ENCODE data around the gene ING3. TPM values are rescaled to one million over a fixed set of nuclear protein-coding genes. Genes with fewer than 3 reads are reported as not detected.

ING3 gene
- total and polyA plus RNA-seq, 2 donors (not counting 3 experiments of a cell fraction or from before 2014, with no cell fraction given) = 8.7 to 19.6 TPM

GRCh38 chr7:120985130-120985758 lies 34.7 kb downstream of the ING3 start:
- Histone ChIP-seq H3K4me2 (ENCODE audit: insufficient read depth, low read length) (no peak overlapping the region), H3K79me2 (ENCODE audit: control insufficient read depth, insufficient read depth, low read length) (no peaks in the 10 kb centered on the region), H3K27me3 (ENCODE audit: control insufficient read depth in 2 of 2, insufficient read depth in 2 of 2, low read length in 2 of 2) (peaks cover 0 to 7% of the 10 kb centered on the region in 2 experiments), H3K36me3 (ENCODE audit: control insufficient read depth in 2 of 2, extremely low read depth in 1 of 2, insufficient read depth in 2 of 2, low read length in 2 of 2) (no peaks in the 10 kb centered on the region), H3K27ac (ENCODE audit: insufficient read depth, low read depth, low read length) (no peak overlapping the region), H3K9ac (replicated peaks; ENCODE audit: extremely low read depth, insufficient read depth, low read length) (no peak overlapping the region), H3K4me1 (ENCODE audit: control insufficient read depth, extremely low read depth, insufficient read depth, low read length) (peaks cover 10% of the 10 kb centered on the region), H2AFZ (ENCODE audit: low read depth, low read length) (no peak overlapping the region), H3K9me3 (replicated peaks; ENCODE audit: control insufficient read depth, insufficient read depth, low read length) (no peaks in the 10 kb centered on the region), H3K9me1 (replicated peaks; ENCODE audit: control insufficient read depth, extremely low read depth, insufficient read depth, low read length) (no peaks in the 10 kb centered on the region), H4K20me1 (replicated peaks; ENCODE audit: control insufficient read depth, extremely low read depth, insufficient read depth, low read length) (no peaks in the 10 kb centered on the region), H3K4me3 (replicated peaks in 1 of 3; ENCODE audit: insufficient read depth in 1 of 3, low read depth in 1 of 3, low read length in 3 of 3) (no peak overlapping the region)
- ChIA-PET CTCF (interaction anchor here (1.2 to 8.4 kb wide), 5 partner anchors 11 to 193 kb away, joined by 3 to 156 read pairs (median 71); no protein-coding TSS in a partner anchor), POLR2A (interaction anchor here (1.0 kb wide), 1 partner anchor 35 kb away, joined by 4 read pairs; the partner anchor contains the start of gene ING3)
- BruUV-seq (replicated peaks) = no TSS peak
- FAIRE-seq = no peak
- intact Hi-C loops (cut with micrococcal nuclease) = loop anchor here (5.0 kb wide), 1 partner anchor 562 kb away; no protein-coding TSS in a partner anchor
- dilution Hi-C loops (cut with MboI; ENCODE audit: extremely low pct_ligation_motif_present, low sequenced_read_pairs) = loop anchor here (25.0 kb wide), 1 partner anchor 102 kb away; no protein-coding TSS in a partner anchor
- TF ChIP-seq JUN (IDR thresholded peaks at IDR 0.05; ENCODE audit: borderline replicate concordance, insufficient read depth, insufficient read length, low read depth) (no peak), EZH2 (IDR thresholded peaks at IDR 0.05; ENCODE audit: borderline replicate concordance, low read depth, low read length, severe bottlenecking) (no peak), MYC (IDR thresholded peaks at IDR 0.05; ENCODE audit: low read depth, low read length) (no peak), MAX (IDR thresholded peaks at IDR 0.05; ENCODE audit: insufficient read depth, insufficient read length) (no peak), POLR2AphosphoS5 (IDR thresholded peaks at IDR 0.05; ENCODE audit: insufficient read depth, low read depth, low read length) (no peak), FOS (IDR thresholded peaks at IDR 0.05; ENCODE audit: borderline replicate concordance, insufficient read depth, low read length) (no peak), GATA2 (IDR thresholded peaks at IDR 0.05; ENCODE audit: insufficient read depth, insufficient read length, low read depth, low read length) (no peak), POLR2A (IDR thresholded peaks at IDR 0.05; ENCODE audit: low read depth, low read length) (no peak)
- TF ChIP-seq, protein P1, sequence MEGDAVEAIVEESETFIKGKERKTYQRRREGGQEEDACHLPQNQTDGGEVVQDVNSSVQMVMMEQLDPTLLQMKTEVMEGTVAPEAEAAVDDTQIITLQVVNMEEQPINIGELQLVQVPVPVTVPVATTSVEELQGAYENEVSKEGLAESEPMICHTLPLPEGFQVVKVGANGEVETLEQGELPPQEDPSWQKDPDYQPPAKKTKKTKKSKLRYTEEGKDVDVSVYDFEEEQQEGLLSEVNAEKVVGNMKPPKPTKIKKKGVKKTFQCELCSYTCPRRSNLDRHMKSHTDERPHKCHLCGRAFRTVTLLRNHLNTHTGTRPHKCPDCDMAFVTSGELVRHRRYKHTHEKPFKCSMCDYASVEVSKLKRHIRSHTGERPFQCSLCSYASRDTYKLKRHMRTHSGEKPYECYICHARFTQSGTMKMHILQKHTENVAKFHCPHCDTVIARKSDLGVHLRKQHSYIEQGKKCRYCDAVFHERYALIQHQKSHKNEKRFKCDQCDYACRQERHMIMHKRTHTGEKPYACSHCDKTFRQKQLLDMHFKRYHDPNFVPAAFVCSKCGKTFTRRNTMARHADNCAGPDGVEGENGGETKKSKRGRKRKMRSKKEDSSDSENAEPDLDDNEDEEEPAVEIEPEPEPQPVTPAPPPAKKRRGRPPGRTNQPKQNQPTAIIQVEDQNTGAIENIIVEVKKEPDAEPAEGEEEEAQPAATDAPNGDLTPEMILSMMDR (IDR thresholded peaks at IDR 0.05; ENCODE audit: extremely low read depth in 1 of 2, insufficient read depth in 1 of 2, low read depth in 1 of 2, low read length in 2 of 2) = no peak
- no peak for DNase-seq (ENCODE audit: low read depth, low spot score)
